ENCODE measurements around the gene SDC3. TPM values are rescaled to one million over a fixed set of nuclear protein-coding genes. Genes with fewer than 3 reads are reported as not detected.

Gene SDC3, protein sequence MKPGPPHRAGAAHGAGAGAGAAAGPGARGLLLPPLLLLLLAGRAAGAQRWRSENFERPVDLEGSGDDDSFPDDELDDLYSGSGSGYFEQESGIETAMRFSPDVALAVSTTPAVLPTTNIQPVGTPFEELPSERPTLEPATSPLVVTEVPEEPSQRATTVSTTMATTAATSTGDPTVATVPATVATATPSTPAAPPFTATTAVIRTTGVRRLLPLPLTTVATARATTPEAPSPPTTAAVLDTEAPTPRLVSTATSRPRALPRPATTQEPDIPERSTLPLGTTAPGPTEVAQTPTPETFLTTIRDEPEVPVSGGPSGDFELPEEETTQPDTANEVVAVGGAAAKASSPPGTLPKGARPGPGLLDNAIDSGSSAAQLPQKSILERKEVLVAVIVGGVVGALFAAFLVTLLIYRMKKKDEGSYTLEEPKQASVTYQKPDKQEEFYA
- total RNA-seq: 4.5 and 5.2 TPM in 2 replicates

GRCh38 chr1:30908696-30909364 is at the start of gene SDC3:
TSS of gene SDC3 (minus strand) at chr1:30908758. CDS start at chr1:30908586, 172 bp downstream.

Other genes with a start within 250 kb of the SDC3 start
- gene MATN1, start 185.2 kb downstream of the SDC3 start, total RNA-seq: under 0.01 TPM in 1 of 2 replicates, not detected in the other
- 4.1 and 9.7 TPM in 2 replicates for gene LAPTM5, start 151.0 kb downstream of the SDC3 start, total RNA-seq
- gene PUM1, start 157.0 kb upstream of the SDC3 start, total RNA-seq: 53.6 and 81.5 TPM in 2 replicates